GM18526 (cell line): ENCODE results near the gene KCNMA1.

Experiments used
- POLR2A ChIP-seq: IDR thresholded peaks from 3 replicates; pipeline ENCODE4 v1.6.1; 2011; ENCODE audit not compliant: insufficient read length; ENCODE audit errors: extremely low read depth

The KCNMA1 gene

DNA sequence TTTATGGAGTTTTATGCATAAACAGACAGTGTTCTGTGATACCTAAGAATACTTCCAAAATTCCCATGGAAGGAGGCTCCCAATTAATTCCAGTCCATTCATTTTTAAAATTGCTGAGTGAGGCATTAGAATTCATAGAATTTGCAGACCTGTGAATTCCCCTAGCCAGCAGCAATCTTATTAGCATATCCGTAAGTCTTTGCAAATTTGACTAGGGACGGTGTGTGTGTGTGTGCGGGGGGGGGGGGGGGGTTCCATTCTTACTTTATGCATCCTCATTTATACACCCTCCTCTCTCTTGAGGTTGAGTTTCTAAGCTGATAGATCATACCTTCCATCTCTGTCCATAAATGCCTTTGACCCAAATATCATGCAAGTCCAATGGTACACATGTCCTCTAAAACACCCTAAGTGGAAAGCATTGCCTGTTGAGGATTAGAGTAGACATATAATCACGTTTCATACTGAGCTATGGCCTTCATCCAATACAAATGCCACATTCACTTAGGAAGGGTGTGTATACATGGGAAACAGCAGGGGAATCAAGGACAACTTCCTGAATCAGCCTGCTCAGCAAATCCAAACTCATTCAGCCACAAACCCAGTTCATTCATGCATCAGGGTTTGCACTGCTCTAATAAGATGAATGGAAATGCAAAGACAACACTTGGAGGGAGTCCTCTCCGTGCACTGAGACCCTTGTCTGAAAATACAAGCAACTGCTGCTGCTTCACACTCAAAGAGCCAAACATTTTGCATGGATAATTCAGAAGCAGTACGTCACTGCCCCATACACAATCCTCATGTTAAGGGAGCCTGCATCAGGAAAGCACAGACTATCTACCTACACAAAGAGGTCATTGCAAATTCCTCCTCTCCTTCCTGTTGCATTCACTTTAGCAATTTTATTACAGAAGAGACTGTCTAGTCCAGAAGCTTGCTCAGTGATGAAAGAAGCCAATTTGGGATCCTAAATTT is 350.8 kb downstream of the KCNMA1 start:
- TF ChIP-seq POLR2A, result no peak

- no peak for TF ChIP-seq POLR2A
Measured at GRCh38 chr10:77285529-77286182, 352.0 kb downstream of the KCNMA1 start.

DNA sequence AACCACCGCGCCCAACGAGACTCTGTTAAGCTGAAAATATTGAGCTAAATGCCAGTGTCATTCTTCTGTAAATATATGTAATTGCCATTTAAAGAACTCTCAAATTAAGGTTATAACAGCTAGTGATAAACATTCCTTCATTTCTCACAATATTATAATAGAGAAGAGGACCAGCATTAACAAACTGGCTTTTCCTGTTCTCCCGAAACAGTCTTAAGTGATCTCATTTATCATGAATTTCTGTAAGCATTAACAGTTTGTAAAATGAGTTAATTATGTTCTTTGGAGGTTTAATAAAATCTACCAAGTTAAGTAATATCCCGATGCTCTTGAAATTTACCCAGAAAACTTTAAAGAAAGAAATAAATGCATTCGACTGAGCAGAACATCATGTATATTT is 352.8 kb downstream of the KCNMA1 start:
- no peak for TF ChIP-seq POLR2A

DNA sequence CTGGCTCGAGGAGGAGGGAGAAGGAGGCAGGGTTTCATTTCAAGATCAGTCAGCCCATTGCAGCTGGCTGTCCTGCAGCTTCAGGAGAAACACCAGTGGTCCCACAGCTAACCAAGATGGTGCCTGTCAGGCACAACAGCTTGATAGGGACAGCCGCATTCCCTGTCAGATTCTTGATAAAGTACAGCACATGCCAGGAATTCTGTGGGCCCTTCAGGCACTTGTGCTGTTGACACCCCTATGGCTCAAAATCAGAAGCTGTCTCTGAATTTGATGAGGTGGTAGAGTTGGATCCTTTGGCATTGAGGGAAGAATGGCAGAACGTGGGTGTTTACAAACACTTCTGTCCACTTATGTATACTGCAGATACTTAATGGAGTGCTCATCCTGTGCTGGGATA is 354.3 kb downstream of the KCNMA1 start:
- no peak for TF ChIP-seq POLR2A

DNA sequence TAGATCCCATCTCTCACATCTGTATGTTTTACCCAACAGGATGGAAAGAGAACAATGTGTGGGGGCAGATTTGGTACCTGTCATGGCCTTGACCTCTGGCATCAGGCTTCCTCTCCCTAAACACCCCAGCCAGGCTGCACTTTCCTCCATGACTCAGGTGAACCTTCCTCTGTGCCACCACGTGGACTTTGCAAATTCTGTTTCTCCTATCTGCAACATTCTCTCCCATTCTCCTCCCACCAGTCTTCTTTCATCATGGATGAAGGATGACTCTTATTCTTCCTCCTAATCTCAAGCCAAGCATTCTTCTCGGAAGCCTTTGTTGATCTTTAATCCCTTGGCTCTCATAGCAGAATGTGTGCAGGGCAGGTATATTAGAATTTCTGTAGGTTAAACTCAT is 355.4 kb downstream of the KCNMA1 start:
- TF ChIP-seq POLR2A, result no peak

- no peak for TF ChIP-seq POLR2A
Measured at GRCh38 chr10:77281719-77282118, 355.9 kb downstream of the KCNMA1 start.

GRCh38 chr10:77279207-77279606 is 358.4 kb downstream of the KCNMA1 start:
- no peak for TF ChIP-seq POLR2A

DNA sequence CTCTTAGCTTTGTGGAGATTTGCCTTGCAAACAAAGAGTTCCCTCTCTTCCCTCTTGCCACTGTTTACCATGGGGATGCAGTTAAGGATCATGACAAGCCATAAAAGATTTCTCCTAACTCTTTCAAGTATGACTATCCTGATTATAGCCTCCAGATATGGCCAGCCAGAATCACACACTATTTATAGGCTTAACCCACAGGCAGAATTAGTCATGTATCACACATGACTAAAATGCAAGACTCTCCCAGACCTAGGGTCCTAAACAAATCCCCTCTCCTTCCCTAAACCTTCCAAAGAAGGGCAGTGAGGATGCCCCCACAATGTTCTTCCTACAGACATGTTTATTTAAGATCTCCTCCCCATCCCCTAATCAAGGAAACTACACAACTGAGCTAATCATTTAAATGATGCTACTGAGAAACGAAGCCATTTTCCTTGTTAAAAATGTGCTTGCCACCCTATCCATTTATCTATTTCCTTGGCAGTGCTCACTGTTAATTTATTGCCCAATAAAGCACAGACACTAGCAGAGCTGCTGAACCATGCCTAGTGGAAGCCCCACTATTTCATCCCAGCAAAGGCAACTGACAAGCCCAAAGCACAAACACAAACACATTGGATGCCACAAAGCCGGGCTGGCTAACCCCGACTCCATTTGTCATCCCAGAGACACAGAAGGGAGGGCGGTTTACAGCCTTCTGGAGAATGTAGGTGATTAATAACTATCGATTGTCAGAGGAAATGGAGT is 363.4 kb downstream of the KCNMA1 start:
- TF ChIP-seq POLR2A, result no peak

GRCh38 chr10:77269163-77269562 is 368.4 kb downstream of the KCNMA1 start:
- TF ChIP-seq POLR2A, result no peak

GRCh38 chr10:77268721-77269120 is 368.9 kb downstream of the KCNMA1 start:
- no peak for TF ChIP-seq POLR2A

DNA sequence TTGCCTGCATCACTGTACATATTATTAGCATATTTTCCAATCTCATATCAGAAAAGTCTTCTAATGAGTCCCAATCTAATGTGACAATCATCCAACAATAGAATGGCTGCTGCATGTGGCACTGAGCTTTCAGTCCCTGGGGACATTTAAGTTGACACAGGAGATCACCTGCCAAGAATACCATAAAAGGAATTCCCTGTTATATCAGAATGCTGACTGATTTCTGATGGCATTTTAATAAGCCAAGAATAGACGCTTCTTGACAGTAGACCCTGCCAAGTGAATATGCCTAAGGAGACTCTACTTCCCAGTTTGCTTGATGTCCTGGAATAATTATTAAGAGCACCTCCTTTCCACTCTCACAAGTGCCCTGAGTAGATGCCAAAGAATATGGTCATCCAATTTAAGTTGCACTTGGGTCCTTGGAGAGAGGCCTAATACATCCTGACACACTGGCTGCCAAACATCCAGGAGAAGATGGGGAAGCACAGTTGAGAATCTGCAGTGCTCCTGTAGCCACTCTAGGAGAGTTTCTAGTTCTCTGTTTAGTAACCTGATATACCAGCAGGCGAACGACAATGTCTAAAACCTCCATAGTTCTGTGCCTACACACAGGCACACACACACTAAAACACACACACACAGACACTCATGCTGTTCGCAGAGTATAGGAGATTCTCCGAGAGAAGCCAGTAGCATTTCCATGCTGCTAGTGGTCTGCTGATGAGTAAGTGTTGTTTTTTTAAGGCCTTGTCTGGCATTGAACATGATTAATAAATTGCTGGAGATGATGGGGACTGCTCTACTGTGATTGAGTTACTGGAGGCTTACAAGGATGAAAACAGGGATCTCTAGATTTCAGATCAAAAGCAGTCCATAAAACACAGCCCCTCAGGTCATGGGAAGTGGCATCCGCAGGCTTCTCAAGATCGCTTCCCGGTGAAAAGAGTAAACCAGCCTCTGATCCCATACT is 369.6 kb downstream of the KCNMA1 start:
- no peak for TF ChIP-seq POLR2A

- TF ChIP-seq POLR2A, result no peak
Measured at GRCh38 chr10:77266242-77266641, 371.4 kb downstream of the KCNMA1 start.

DNA sequence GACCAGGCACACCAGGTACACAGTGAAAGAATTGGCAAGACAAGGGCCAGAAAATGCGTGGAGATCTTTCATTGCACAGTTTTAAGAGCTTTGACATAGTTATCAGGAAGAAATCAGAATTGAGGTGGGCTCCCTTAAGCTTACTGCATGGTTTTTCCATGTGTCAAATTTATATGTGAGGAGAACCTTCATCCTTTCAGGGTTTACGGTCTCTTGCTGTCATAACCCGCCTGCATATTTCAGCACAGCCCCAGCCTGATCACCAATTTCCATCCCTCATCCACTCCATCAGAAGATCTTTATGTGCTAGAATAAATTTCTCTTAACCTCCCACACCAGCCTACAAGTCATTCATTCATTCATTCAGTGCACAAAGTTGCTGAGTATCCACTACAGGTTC is 373.1 kb downstream of the KCNMA1 start:
- TF ChIP-seq POLR2A, result no peak

GRCh38 chr10:77264107-77264506 is 373.5 kb downstream of the KCNMA1 start:
- TF ChIP-seq POLR2A, result no peak

- no peak for TF ChIP-seq POLR2A
Measured at GRCh38 chr10:77263700-77264099, 373.9 kb downstream of the KCNMA1 start.

GRCh38 chr10:77261146-77261545 is 376.5 kb downstream of the KCNMA1 start:
- no peak for TF ChIP-seq POLR2A
